ENCODE results near the gene LCLAT1. TPM values are rescaled to one million over a fixed set of nuclear protein-coding genes. Genes with fewer than 3 reads are reported as not detected.

Gene LCLAT1
- total and polyA plus RNA-seq, 8 donors, result 13.1 to 24.9 (median 14.8) TPM

DNA sequence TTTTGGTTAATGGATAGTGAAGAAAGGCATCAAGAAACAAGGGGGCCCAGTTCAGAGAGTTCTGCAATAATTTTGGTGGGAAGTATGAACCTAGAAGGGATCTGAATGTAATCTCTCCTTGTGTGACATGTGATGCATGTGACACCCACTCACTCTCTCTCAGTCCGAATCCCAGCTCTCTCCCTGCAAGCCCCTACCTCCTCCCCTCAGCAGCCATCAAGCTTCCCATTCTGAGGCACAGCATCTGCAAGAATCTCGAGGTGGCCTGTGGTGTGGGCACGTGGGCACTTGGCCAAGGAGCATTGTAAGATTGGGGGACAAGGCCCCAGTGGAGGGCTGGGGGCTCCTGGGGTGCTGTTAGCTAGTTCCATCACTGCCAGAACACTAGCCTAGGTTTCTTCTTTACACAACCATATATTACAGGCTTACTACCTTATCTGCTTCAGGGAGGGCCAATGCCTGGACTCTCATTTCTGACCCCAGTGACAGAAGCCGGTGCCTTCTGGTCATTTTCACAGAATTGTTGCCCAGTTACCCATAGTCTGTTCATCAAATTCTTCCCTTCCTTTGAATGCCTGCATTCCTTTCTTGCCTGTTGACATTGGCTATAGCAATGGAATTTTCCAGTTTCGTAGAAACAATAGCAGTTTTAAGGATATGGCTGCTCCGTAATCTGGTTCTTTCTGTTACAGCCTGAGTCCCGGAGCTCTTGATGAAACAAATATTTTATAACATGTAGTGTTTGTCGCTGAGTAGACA, 13.3 kb upstream of the LCLAT1 start:
- Histone ChIP-seq H3K4me3 (no peak overlapping the region), H3K36me3 (no peaks in the 10 kb centered on the region), H3K27ac (no peak overlapping the region), H3K4me1 (no peaks in the 10 kb centered on the region), H3K9me3 (no peaks in the 10 kb centered on the region), H3K27me3 (no peaks in the 10 kb centered on the region)
- no peak for ATAC-seq
- intact Hi-C loops (cut with DNase I), result no loop called here
- no peak for DNase-seq
- TF ChIP-seq, protein P1, sequence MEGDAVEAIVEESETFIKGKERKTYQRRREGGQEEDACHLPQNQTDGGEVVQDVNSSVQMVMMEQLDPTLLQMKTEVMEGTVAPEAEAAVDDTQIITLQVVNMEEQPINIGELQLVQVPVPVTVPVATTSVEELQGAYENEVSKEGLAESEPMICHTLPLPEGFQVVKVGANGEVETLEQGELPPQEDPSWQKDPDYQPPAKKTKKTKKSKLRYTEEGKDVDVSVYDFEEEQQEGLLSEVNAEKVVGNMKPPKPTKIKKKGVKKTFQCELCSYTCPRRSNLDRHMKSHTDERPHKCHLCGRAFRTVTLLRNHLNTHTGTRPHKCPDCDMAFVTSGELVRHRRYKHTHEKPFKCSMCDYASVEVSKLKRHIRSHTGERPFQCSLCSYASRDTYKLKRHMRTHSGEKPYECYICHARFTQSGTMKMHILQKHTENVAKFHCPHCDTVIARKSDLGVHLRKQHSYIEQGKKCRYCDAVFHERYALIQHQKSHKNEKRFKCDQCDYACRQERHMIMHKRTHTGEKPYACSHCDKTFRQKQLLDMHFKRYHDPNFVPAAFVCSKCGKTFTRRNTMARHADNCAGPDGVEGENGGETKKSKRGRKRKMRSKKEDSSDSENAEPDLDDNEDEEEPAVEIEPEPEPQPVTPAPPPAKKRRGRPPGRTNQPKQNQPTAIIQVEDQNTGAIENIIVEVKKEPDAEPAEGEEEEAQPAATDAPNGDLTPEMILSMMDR (IDR thresholded peaks at IDR 0.05), result no peak

DNA sequence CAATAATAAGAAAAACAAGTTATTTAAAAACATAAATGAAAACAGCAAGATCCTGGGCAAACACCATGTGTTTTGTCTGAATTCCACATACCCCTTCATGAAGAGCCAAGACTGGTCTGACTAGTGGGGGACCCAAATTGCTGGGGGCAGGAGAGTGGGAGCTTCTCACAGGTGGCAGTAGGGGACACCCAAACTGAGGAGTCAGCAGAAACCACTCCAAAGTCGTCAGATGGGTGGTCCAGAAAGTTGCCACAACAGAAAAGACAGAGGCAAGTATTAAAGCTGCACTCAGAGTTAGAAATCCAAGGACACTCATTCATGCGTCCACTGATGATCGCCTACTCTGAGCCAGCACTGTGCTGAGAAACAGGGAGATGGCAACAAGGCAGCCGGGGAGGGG, 12.3 kb upstream of the LCLAT1 start:
- no peaks in the 10 kb centered on the region for H3K4me1 ChIP-seq
- no peaks in the 10 kb centered on the region for H3K36me3 ChIP-seq
- no peaks in the 10 kb centered on the region for H3K27me3 ChIP-seq
- ATAC-seq, result no peak
- TF ChIP-seq, protein P1 (IDR thresholded peaks at IDR 0.05), result no peak
- no peak overlapping the region for H3K27ac ChIP-seq
- no peak overlapping the region for H3K4me3 ChIP-seq
- H3K9me3 ChIP-seq, result no peaks in the 10 kb centered on the region
- intact Hi-C loops (cut with DNase I), result no loop called here
- no peak for DNase-seq

DNA sequence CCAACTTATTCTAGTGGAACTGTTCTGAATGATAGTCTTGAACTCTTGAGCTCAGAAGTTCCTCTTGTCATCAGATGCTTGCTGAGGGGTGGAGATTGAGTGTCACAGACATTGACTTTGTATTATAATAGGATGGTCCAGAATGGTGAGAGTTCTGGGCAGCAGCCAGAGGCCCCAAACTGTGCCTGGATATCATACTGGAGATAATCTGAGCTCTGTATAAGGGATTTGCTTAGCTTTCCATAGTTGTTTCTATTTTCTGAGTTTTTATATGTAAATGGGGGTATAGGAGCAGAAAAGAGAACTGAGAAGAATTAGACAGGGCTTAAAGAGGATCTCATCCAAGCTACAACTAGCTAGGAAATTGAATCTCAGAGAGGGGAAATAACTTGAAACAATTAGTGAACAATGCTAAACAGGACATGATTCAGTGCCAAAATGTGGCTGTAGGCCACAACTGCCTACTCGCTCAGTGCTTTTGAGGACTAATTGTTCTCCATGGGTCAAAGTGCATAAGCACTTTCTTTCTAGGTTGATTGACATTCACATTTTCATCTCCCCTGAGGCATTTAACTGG, 10.1 kb upstream of the LCLAT1 start:
- TF ChIP-seq, protein P1 (IDR thresholded peaks at IDR 0.05), result no peak
- ATAC-seq, result no peak
- no peaks in the 10 kb centered on the region for H3K4me1 ChIP-seq
- H3K9me3 ChIP-seq, result no peaks in the 10 kb centered on the region
- H3K27me3 ChIP-seq, result no peaks in the 10 kb centered on the region
- H3K27ac ChIP-seq, result peak overlapping the region in 1 of 2 donors; percentile 2
- no peak for DNase-seq
- no peak overlapping the region for H3K4me3 ChIP-seq
- H3K36me3 ChIP-seq, result no peaks in the 10 kb centered on the region
- intact Hi-C loops (cut with DNase I), result no loop called here

DNA sequence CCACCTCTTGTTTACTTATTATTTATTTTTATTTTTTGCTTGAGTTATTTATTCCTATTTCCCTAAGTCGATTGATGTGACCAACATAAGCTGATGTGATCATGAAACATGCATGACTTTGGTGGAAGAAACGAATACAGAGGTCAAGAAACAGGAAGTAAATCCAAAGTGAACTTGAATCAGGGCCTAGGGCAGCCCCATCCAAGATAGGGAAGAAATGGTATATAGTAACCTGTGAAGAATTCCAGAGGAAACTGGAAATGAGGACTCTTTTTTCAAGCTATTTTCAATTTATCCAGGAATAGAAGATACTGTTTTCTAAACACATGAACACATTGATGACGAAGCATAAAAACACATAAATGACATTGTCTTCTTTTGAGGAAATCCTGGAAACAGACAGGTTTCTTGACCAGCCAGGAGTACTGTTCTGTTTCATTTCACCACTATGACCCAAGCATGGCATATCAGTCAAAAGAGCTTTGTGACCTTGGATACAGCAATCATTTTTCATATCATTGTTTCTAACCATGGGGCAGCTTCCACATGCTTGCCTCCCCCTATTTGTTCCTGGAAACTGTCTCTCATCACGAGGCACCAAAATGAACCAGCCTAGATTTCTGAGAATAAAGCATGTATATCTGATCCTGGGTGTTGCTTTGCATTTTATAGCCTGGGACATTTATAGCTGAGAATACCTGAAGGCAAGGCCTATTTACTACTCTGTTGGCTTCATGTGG, 9.1 kb upstream of the LCLAT1 start:
- Histone ChIP-seq H3K4me1 (no peaks in the 10 kb centered on the region), H3K9me3 (no peaks in the 10 kb centered on the region), H3K4me3 (no peak overlapping the region), H3K27ac (no peak overlapping the region), H3K27me3 (no peaks in the 10 kb centered on the region), H3K36me3 (no peaks in the 10 kb centered on the region)
- DNase-seq (no peak), ATAC-seq (no peak)
- intact Hi-C loops (cut with DNase I), result no loop called here
- TF ChIP-seq, protein P1 (IDR thresholded peaks at IDR 0.05), result no peak

DNA sequence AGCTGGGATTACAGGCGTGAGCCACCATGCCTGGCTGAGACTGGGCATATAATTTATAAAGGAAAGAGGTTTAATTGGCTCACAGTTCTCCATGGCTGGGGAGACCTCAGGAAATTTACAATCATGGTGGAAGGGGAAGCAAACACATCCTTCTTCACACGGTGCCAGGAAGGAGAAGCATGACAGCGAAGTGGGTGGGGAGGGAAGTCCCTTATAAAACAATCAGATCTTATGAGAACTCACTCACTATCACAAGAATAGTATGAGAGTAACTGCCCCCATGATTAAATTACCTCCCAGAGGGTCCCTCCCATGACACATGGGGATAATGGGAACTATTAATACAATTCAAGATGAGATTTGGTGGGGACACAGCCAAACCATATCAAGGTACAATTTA, 7.8 kb upstream of the LCLAT1 start:
- ATAC-seq, result no peak
- intact Hi-C loops (cut with DNase I), result no loop called here
- Histone ChIP-seq H3K27ac (no peak overlapping the region), H3K36me3 (no peaks in the 10 kb centered on the region), H3K4me3 (no peak overlapping the region), H3K27me3 (no peaks in the 10 kb centered on the region), H3K4me1 (peaks cover 0 to 7% of the 10 kb centered on the region in 2 donors), H3K9me3 (no peaks in the 10 kb centered on the region)
- TF ChIP-seq, protein P1 (IDR thresholded peaks at IDR 0.05), result no peak
- DNase-seq, result no peak
